Smooth muscle cell (in vitro differentiated cells): Measurements from ENCODE around the gene ARHGDIA. TPM values are rescaled to one million over a fixed set of nuclear protein-coding genes. Genes with fewer than 3 reads are reported as not detected.

Source experiments
- DNase-seq: peaks from one replicate; lab custom pipeline; 2025; ENCODE audit not compliant: unreplicated experiment; lab: John Stamatoyannopoulos, UW
- H2AFZ ChIP-seq: fragments of 200-600 bp; sonication (generic); 2 replicates; pipeline ENCODE4 v1.6.0; 2016; ENCODE audit warnings: antibody characterized with exemption, low read depth, mild to moderate bottlenecking
- H3F3A ChIP-seq: fragments of 200-600 bp; sonication (generic); 2 replicates; pipeline ENCODE4 v1.6.0; 2017; ENCODE audit warnings: antibody characterized with exemption, low read depth
- H3K27ac ChIP-seq: fragments of 200-600 bp; sonication (generic); 2 replicates; pipeline ENCODE4 v1.5.1; 2016; ENCODE audit warnings: low read depth, mild to moderate bottlenecking
- H3K27me3 ChIP-seq: fragments of 200-600 bp; sonication (generic); 2 replicates; pipeline ENCODE4 v1.6.1; 2016; ENCODE audit warnings: low read depth, mild to moderate bottlenecking
- H3K36me3 ChIP-seq: fragments of 200-600 bp; sonication (generic); 2 replicates; pipeline ENCODE4 v1.5.1; 2016; ENCODE audit warnings: low read depth
- H3K4me1 ChIP-seq: fragments of 200-600 bp; sonication (generic); 2 replicates; pipeline ENCODE4 v1.5.1; 2016; ENCODE audit warnings: low read depth
- H3K4me2 ChIP-seq: fragments of 200-600 bp; sonication (generic); 2 replicates; pipeline ENCODE4 v1.6.0; 2016; ENCODE audit warnings: mild to moderate bottlenecking
- H3K4me3 ChIP-seq: fragments of 200-600 bp; sonication (generic); 2 replicates; pipeline ENCODE4 v1.5.1; 2016; ENCODE audit warnings: mild to moderate bottlenecking
- H3K79me2 ChIP-seq: fragments of 200-600 bp; sonication (generic); 2 replicates; pipeline ENCODE4 v1.6.0; 2016; ENCODE audit warnings: low read depth, mild to moderate bottlenecking
- H3K9ac ChIP-seq: fragments of 200-600 bp; sonication (generic); 2 replicates; pipeline ENCODE4 v1.6.0; 2016; ENCODE audit warnings: low read depth
- H3K9me3 ChIP-seq: fragments of 200-600 bp; sonication (generic); replicated peaks from 2 replicates; pipeline ENCODE4 v1.5.1; 2016; ENCODE audit warnings: low read depth
- H4K20me1 ChIP-seq: fragments of 200-600 bp; sonication (generic); 2 replicates; pipeline ENCODE4 v1.6.0; 2016; ENCODE audit warnings: low read depth
- CTCF ChIP-seq: fragments of 200-600 bp; sonication (generic); IDR thresholded peaks from 2 replicates; pipeline ENCODE4 v1.5.1; 2017; ENCODE audit warnings: borderline replicate concordance, mild to moderate bottlenecking, antibody characterized with exemption; ENCODE audit not compliant: insufficient read depth, poor library complexity, severe bottlenecking
- WGBS: methylation state at CpG from one replicate; pipeline ENCODE4 v1.1.7; 2016; ENCODE audit warnings: low lambda C conversion rate; 5-methylcytosine and 5-hydroxymethylcytosine counted together
- polyA plus RNA-seq: library from polyadenylated mRNA; unstranded; fragments of >200 nt; fragmentation: Nextera tagmentation; extraction: Ambion mirVana; gene quantifications from 2 replicates; pipeline ENCODE4 v1.2.1, GENCODE V29; 2016
- total RNA-seq: library from RNA; depleted of rRNA; stranded (reverse); fragments of >200 nt; gene quantifications from 2 replicates; pipeline ENCODE4 v1.2.3, GENCODE V29; 2014

Gene ARHGDIA
- total and polyA plus RNA-seq, 2 experiments from 2014 or later: 256 to 360 TPM

GRCh38 chr17:81888105-81888987 lies 17.2 kb upstream of the ARHGDIA start:
- no peak overlapping the region for H3K27ac ChIP-seq
- no peak for TF ChIP-seq CTCF

GRCh38 chr17:81885869-81886548 lies 14.9 kb upstream of the ARHGDIA start:
- Histone ChIP-seq H2AFZ (no peak overlapping the region), H3K9me3 (no peaks in the 10 kb centered on the region), H3K4me2 (no peak overlapping the region), H3F3A (no peaks in the 10 kb centered on the region), H3K27me3 (no peaks in the 10 kb centered on the region), H4K20me1 (peaks cover 39% of the 10 kb centered on the region), H3K9ac (no peak overlapping the region), H3K27ac (no peak overlapping the region), H3K79me2 (peaks cover 37% of the 10 kb centered on the region), H3K4me1 (peaks cover 10% of the 10 kb centered on the region), H3K4me3 (no peak overlapping the region), H3K36me3 (no peaks in the 10 kb centered on the region)
- DNase-seq: no peak
- no peak for TF ChIP-seq CTCF
- WGBS: 84% methylated on average over 11 of the region's 11 CpGs

More at GRCh38 chr17:81888105-81888987, 17.2 kb upstream of the ARHGDIA start:
- H3K79me2 ChIP-seq: peaks cover 49% of the 10 kb centered on the region
- H3K9ac ChIP-seq: no peak overlapping the region
- no peak for DNase-seq
- WGBS: 98% methylated on average over 44 of the region's 44 CpGs
- H3K4me1 ChIP-seq: peaks cover 10% of the 10 kb centered on the region
- no peaks in the 10 kb centered on the region for H3K36me3 ChIP-seq
- H2AFZ ChIP-seq: no peak overlapping the region
- no peak overlapping the region for H3K4me2 ChIP-seq
- H3K27me3 ChIP-seq: no peaks in the 10 kb centered on the region
- no peaks in the 10 kb centered on the region for H3F3A ChIP-seq
- H3K9me3 ChIP-seq: no peaks in the 10 kb centered on the region
- peaks cover 44% of the 10 kb centered on the region for H4K20me1 ChIP-seq
- H3K4me3 ChIP-seq: no peak overlapping the region

GRCh38 chr17:81885454-81885853 lies 14.3 kb upstream of the ARHGDIA start:
- Histone ChIP-seq H2AFZ (no peak overlapping the region), H3K79me2 (peaks cover 32% of the 10 kb centered on the region), H3K27me3 (no peaks in the 10 kb centered on the region), H3K9ac (no peak overlapping the region), H3K4me1 (peaks cover 8% of the 10 kb centered on the region), H3K4me2 (no peak overlapping the region), H3K9me3 (no peaks in the 10 kb centered on the region), H4K20me1 (peaks cover 39% of the 10 kb centered on the region), H3K4me3 (no peak overlapping the region), H3K27ac (no peak overlapping the region), H3F3A (no peaks in the 10 kb centered on the region), H3K36me3 (no peaks in the 10 kb centered on the region)
- DNase-seq: no peak
- 98% methylated on average over 10 of the region's 10 CpGs for WGBS
- no peak for TF ChIP-seq CTCF
